B cell (primary cell): ENCODE results near the gene DCDC2C. TPM values are rescaled to one million over a fixed set of nuclear protein-coding genes. Genes with fewer than 3 reads are reported as not detected.

Source experiments
- ATAC-seq: fragments of 200-7000 bp; cut with Tn5 transposase; one replicate; pipeline ENCODE4 v1.10.0; 2021; ENCODE audit warnings: low read depth, mild to moderate bottlenecking, moderate number of reproducible peaks, moderate library complexity
- CTCF ChIA-PET: fragments of 350-600 bp; sonication (Branson Sonifier 250); formaldehyde crosslinking; loops from one replicate; lab custom pipeline; 2021; ENCODE audit warnings: antibody characterized with exemption, inconsistent platforms; lab: Charles Lee
- POLR2A ChIA-PET: fragments of 350-600 bp; sonication (Branson Sonifier 250); formaldehyde crosslinking; loops from one replicate; lab custom pipeline; 2021; ENCODE audit warnings: antibody characterized with exemption; lab: Charles Lee
- DNase-seq: peaks from one replicate; pipeline ENCODE4 v3.0.0; 2013
- H2AFZ ChIP-seq: 2 replicates; pipeline ENCODE4 v1.6.1; 2012; ENCODE audit warnings: mild to moderate bottlenecking, low read depth, low read length; ENCODE audit not compliant: insufficient read depth, poor library complexity, severe bottlenecking
- H3K27ac ChIP-seq, 2 donors: 1 replicate in 1 of 2; 2 replicates in 1 of 2; pipeline ENCODE4 v1.5.1; 2012 to 2013; ENCODE audit warnings: low read length in 2 of 2, mild to moderate bottlenecking in 2 of 2, moderate library complexity in 1 of 2
- H3K27me3 ChIP-seq, 4 experiments: fragments of 200-600 bp in 1 of 4; sonication (generic) in 1 of 4; replicated peaks in 1 of 4; 1 replicate in 2 of 4; 2 replicates in 2 of 4; pipeline versions ENCODE4 v1.6.1 to v1.7.0; 2013 to 2016; ENCODE audit warnings: low read length in 3 of 4, mild to moderate bottlenecking in 2 of 4, mixed read lengths in 1 of 4, moderate library complexity in 1 of 4; ENCODE audit not compliant: insufficient read depth in 4 of 4, control insufficient read depth in 3 of 4; ENCODE audit errors: control extremely low read depth in 1 of 4
- H3K36me3 ChIP-seq, 2 experiments: replicated peaks in 1 of 2; 1 replicate in 1 of 2; 2 replicates in 1 of 2; pipeline versions ENCODE4 v1.6.1 to v1.7.1; 2013; ENCODE audit warnings: low read length in 1 of 2; ENCODE audit not compliant: insufficient read depth in 2 of 2, control insufficient read depth in 1 of 2; ENCODE audit errors: control extremely low read depth in 1 of 2, extremely low read depth in 1 of 2
- H3K4me1 ChIP-seq, 2 donors: fragments of 200-600 bp in 1 of 2; sonication (generic) in 1 of 2; 1 replicate in 1 of 2; 2 replicates in 1 of 2; pipeline versions ENCODE4 v1.5.1 to v1.6.1; 2013 to 2017; ENCODE audit warnings: low read length in 2 of 2; ENCODE audit not compliant: control insufficient read depth in 2 of 2, insufficient read depth in 2 of 2
- H3K4me2 ChIP-seq: replicated peaks from 2 replicates; pipeline ENCODE3; 2012; ENCODE audit warnings: mild to moderate bottlenecking, low read depth, low read length; ENCODE audit not compliant: poor library complexity, severe bottlenecking
- H3K4me3 ChIP-seq, 5 experiments: fragments of 200-600 bp in 1 of 5; sonication (generic) in 1 of 5; 1 replicate in 3 of 5; 2 replicates in 2 of 5; pipeline versions ENCODE4 v1.5.1 to v1.7.0; 2011 to 2016; ENCODE audit warnings: low read length in 4 of 5, mild to moderate bottlenecking in 4 of 5, low read depth in 2 of 5, control low read depth in 1 of 5, moderate library complexity in 1 of 5; ENCODE audit not compliant: insufficient read depth in 1 of 5; ENCODE audit errors: control extremely low read depth in 1 of 5, extremely low read depth in 1 of 5
- H3K79me2 ChIP-seq: fragments of 200-600 bp; sonication (generic); one replicate; pipeline ENCODE4 v1.6.0; 2016; ENCODE audit warnings: low read length; ENCODE audit not compliant: control insufficient read depth, insufficient read depth
- H3K9ac ChIP-seq: fragments of 200-600 bp; sonication (generic); 2 replicates; pipeline ENCODE4 v1.6.1; 2017; ENCODE audit warnings: mild to moderate bottlenecking, low read length, moderate library complexity
- H3K9me3 ChIP-seq, 3 donors: one replicate each; pipeline versions ENCODE4 v1.6.1 to v1.7.1; 2013; ENCODE audit warnings: low read length in 2 of 3; ENCODE audit not compliant: control insufficient read depth in 2 of 3, insufficient read depth in 1 of 3; ENCODE audit errors: control extremely low read depth in 1 of 3
- H4K20me1 ChIP-seq: 2 replicates; pipeline ENCODE4 v1.6.0; 2012; ENCODE audit warnings: mild to moderate bottlenecking, low read length; ENCODE audit not compliant: insufficient read depth, control insufficient read depth, poor library complexity, severe bottlenecking
- H3K27ac Mint-ChIP-seq: one replicate; pipeline ENCODE4 v1.8.0; 2021; ENCODE audit warnings: mixed read lengths
- H3K27me3 Mint-ChIP-seq: one replicate; pipeline ENCODE4 v1.8.0; 2021; ENCODE audit warnings: mixed read lengths
- H3K4me1 Mint-ChIP-seq: one replicate; pipeline ENCODE4 v1.8.0; 2021; ENCODE audit warnings: mixed read lengths
- H3K4me3 Mint-ChIP-seq: one replicate; pipeline ENCODE4 v1.8.0; 2021; ENCODE audit warnings: mixed read lengths
- H3K9me3 Mint-ChIP-seq: one replicate; pipeline ENCODE4 v1.8.0; 2022; ENCODE audit warnings: mixed read lengths; ENCODE audit not compliant: insufficient read depth
- EZH2 ChIP-seq: IDR thresholded peaks from 2 replicates; pipeline ENCODE4 v1.6.1; 2012; ENCODE audit warnings: borderline replicate concordance, low read depth, mild to moderate bottlenecking, moderate library complexity, low read length; ENCODE audit not compliant: insufficient read depth, poor library complexity, severe bottlenecking
- WGBS: methylation state at CpG from one replicate; pipeline ENCODE4 v1.1.5; 2013; ENCODE audit warnings: missing lambda C conversion rate; ENCODE audit not compliant: insufficient coverage; 5-methylcytosine and 5-hydroxymethylcytosine counted together
- intact Hi-C: fragments of 100-400 bp; cut with micrococcal nuclease; formaldehyde crosslinking; loops from one replicate; pipeline ENCODE4 v1.10.0; 2022
- polyA plus RNA-seq: library from polyadenylated mRNA; depleted of rRNA; stranded (reverse); fragments of >200 nt; gene quantifications from 2 replicates; pipeline ENCODE4 v1.2.3, GENCODE V29; 2012
- total RNA-seq, 2 donors: library from RNA; stranded (reverse); fragments of 120-200 nt in 1 of 2; gene quantifications; 1 replicate in 1 of 2; 2 replicates in 1 of 2; pipeline versions ENCODE4 v1.2.3 to v1.2.4, GENCODE V29; 2013 to 2022
- TF ChIP-seq, protein P1 (sequence below): fragments of 200-600 bp; IDR thresholded peaks from one replicate; pipeline ENCODE4 v1.8.0; 2022; ENCODE audit warnings: antibody characterized with exemption, mild to moderate bottlenecking

DCDC2C gene
- total and polyA plus RNA-seq, 2 donors (not counting 1 experiment from before 2014, with no cell fraction given): not detected

DNA sequence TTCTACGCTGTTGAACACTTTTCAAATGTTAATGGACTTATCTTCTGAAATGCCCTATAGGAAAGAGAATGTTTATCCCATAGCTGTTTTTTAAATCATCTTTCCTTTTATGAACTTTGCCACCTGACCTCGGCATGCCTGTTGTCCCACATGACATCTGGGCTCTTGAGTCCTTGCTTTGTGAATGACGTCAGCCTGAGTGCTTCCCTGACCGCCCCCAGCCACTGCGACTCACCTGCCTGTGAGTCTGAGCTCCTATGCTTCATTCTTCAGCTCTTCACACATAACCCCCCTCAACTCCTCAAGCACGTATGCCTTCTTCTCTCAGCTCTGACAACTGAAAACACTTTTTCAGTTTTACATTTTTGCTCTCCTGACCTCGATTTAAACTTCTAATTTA lies 166.8 kb downstream of the DCDC2C start:
- Histone ChIP-seq H3K79me2 (no peaks in the 10 kb centered on the region), H3K4me3 (no peak overlapping the region), H4K20me1 (no peaks in the 10 kb centered on the region), H3K4me1 (no peaks in the 10 kb centered on the region), H3K36me3 (no peaks in the 10 kb centered on the region), H2AFZ (no peak overlapping the region), H3K27ac (no peak overlapping the region), H3K9me3 (peaks cover 0 to 4% (median 0%) of the 10 kb centered on the region in 3 donors), H3K4me2 (no peak overlapping the region), H3K9ac (no peak overlapping the region), H3K27me3 (no peaks in the 10 kb centered on the region)
- TF ChIP-seq, protein P1, sequence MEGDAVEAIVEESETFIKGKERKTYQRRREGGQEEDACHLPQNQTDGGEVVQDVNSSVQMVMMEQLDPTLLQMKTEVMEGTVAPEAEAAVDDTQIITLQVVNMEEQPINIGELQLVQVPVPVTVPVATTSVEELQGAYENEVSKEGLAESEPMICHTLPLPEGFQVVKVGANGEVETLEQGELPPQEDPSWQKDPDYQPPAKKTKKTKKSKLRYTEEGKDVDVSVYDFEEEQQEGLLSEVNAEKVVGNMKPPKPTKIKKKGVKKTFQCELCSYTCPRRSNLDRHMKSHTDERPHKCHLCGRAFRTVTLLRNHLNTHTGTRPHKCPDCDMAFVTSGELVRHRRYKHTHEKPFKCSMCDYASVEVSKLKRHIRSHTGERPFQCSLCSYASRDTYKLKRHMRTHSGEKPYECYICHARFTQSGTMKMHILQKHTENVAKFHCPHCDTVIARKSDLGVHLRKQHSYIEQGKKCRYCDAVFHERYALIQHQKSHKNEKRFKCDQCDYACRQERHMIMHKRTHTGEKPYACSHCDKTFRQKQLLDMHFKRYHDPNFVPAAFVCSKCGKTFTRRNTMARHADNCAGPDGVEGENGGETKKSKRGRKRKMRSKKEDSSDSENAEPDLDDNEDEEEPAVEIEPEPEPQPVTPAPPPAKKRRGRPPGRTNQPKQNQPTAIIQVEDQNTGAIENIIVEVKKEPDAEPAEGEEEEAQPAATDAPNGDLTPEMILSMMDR: no peak
- no peak for TF ChIP-seq EZH2
- no peaks in the 10 kb centered on the region for H3K4me1 Mint-ChIP-seq
- no peak overlapping the region for H3K4me3 Mint-ChIP-seq
- ChIA-PET POLR2A (no interaction called here), CTCF (no interaction called here)
- ATAC-seq: no peak
- no peaks in the 10 kb centered on the region for H3K27me3 Mint-ChIP-seq
- intact Hi-C loops: no loop called here
- 76% methylated on average over 5 of the region's 7 CpGs for WGBS
- no peaks in the 10 kb centered on the region for H3K9me3 Mint-ChIP-seq
- no peak for DNase-seq
- no peak overlapping the region for H3K27ac Mint-ChIP-seq

DNA sequence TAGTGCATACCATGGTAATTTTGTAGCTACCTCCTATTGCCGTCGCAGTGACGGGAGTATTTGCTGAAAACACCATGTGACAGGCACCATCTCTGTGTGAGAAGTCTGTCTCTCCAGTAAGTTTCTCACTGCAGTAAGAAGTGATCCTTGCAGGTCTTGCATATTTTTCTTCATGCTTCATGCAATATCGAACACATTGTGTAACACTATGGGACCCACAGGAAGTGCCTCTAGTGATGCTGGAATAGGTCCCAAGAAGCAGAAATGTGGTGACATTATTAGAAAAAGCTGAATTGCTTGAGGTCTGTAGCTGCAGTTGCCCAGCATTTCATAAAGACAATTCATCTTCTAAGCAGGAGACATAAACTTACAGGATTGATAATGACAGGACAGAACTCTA lies 167.6 kb downstream of the DCDC2C start:
- Histone ChIP-seq H3K27ac (no peak overlapping the region), H3K4me2 (no peak overlapping the region), H3K79me2 (no peaks in the 10 kb centered on the region), H4K20me1 (no peaks in the 10 kb centered on the region), H3K4me3 (no peak overlapping the region), H3K36me3 (no peaks in the 10 kb centered on the region), H3K27me3 (no peaks in the 10 kb centered on the region), H3K4me1 (no peaks in the 10 kb centered on the region), H3K9ac (no peak overlapping the region), H3K9me3 (peaks cover 0 to 4% (median 0%) of the 10 kb centered on the region in 3 donors), H2AFZ (no peak overlapping the region)
- no peak overlapping the region for H3K4me3 Mint-ChIP-seq
- DNase-seq (no peak), ATAC-seq (no peak)
- intact Hi-C loops: no loop called here
- no peaks in the 10 kb centered on the region for H3K27me3 Mint-ChIP-seq
- TF ChIP-seq, protein P1: no peak
- no peak for TF ChIP-seq EZH2
- 96% methylated on average over 3 of the region's 4 CpGs for WGBS
- H3K9me3 Mint-ChIP-seq: no peaks in the 10 kb centered on the region
- H3K27ac Mint-ChIP-seq: no peak overlapping the region
- ChIA-PET CTCF (no interaction called here), POLR2A (no interaction called here)
- no peaks in the 10 kb centered on the region for H3K4me1 Mint-ChIP-seq
